Inferior parietal cortex (tissue), 1 donor: ENCODE measurements around the gene ZDHHC11.
"Not testable (repeated sequence)": the region's sequence is repeated elsewhere in the genome, so short reads cannot be mapped to it uniquely, and the experiment has no call there.

Source experiments
- DNase-seq: peaks from one replicate; pipeline ENCODE4 v3.0.0-alpha.2; 2016; ENCODE audit errors: extremely low spot score

The ZDHHC11 gene

GRCh38 chr5:878677-879076 lies 27.9 kb upstream of the ZDHHC11 start:
- not testable (repeated sequence) for DNase-seq

GRCh38 chr5:878125-878524 lies 27.3 kb upstream of the ZDHHC11 start:
- DNase-seq: no peak

GRCh38 chr5:876398-877365 lies 25.9 kb upstream of the ZDHHC11 start:
- no peak for DNase-seq

- DNase-seq: no peak
Measured at GRCh38 chr5:875931-876330, 25.1 kb upstream of the ZDHHC11 start.

GRCh38 chr5:873328-873727 lies 22.5 kb upstream of the ZDHHC11 start:
- DNase-seq: no peak

- no peak for DNase-seq
Measured at GRCh38 chr5:872301-872700, 21.5 kb upstream of the ZDHHC11 start.

- no peak for DNase-seq
Measured at GRCh38 chr5:871596-872298, 21.0 kb upstream of the ZDHHC11 start.

GRCh38 chr5:870956-871355 lies 20.2 kb upstream of the ZDHHC11 start:
- DNase-seq: no peak

GRCh38 chr5:868428-869135 lies 17.8 kb upstream of the ZDHHC11 start:
- DNase-seq: no peak

GRCh38 chr5:867300-867870 lies 16.6 kb upstream of the ZDHHC11 start:
- DNase-seq: no peak

- no peak for DNase-seq
Measured at GRCh38 chr5:865771-866170, 15.0 kb upstream of the ZDHHC11 start.

GRCh38 chr5:865168-865521 lies 14.4 kb upstream of the ZDHHC11 start:
- DNase-seq: no peak

GRCh38 chr5:864492-865167 lies 13.8 kb upstream of the ZDHHC11 start:
- no peak for DNase-seq

GRCh38 chr5:863244-863805 lies 12.5 kb upstream of the ZDHHC11 start:
- DNase-seq: no peak

- no peak for DNase-seq
Measured at GRCh38 chr5:862367-863243, 11.8 kb upstream of the ZDHHC11 start.

GRCh38 chr5:861442-862366 lies 10.9 kb upstream of the ZDHHC11 start:
- DNase-seq: no peak

GRCh38 chr5:860506-861150 lies 9.8 kb upstream of the ZDHHC11 start:
- no peak for DNase-seq

- no peak for DNase-seq
Measured at GRCh38 chr5:859798-860296, 9.1 kb upstream of the ZDHHC11 start.
